Occipital lobe (tissue), 1 donor: ENCODE results near the gene TAPBP. TPM values are rescaled to one million over a fixed set of nuclear protein-coding genes. Genes with fewer than 3 reads are reported as not detected.

Experiments
- total RNA-seq: library from RNA; depleted of rRNA; stranded (reverse); fragments of >200 nt; gene quantifications from one replicate; pipeline ENCODE4 v1.2.3, GENCODE V29; 2014

The TAPBP gene
- total RNA-seq, 1 donor from 2014 or later: 10.5 TPM

Other genes starting within 250 kb of the TAPBP start
- gene HLA-DPA1, start 240.4 kb downstream of the TAPBP start, total RNA-seq: 1.4 TPM
- gene HLA-DPB1, start 238.1 kb downstream of the TAPBP start, total RNA-seq: 1.4 TPM
- 0.94 TPM for gene COL11A2, start 121.6 kb downstream of the TAPBP start, total RNA-seq
- gene RXRB, start 113.4 kb downstream of the TAPBP start, total RNA-seq: 22.6 TPM
- 34.8 TPM for gene SLC39A7, start 113.2 kb downstream of the TAPBP start, total RNA-seq
- 4.5 TPM for gene HSD17B8, start 109.4 kb downstream of the TAPBP start, total RNA-seq
- 20.6 TPM for gene RING1, start 105.6 kb downstream of the TAPBP start, total RNA-seq
- 35.1 TPM for gene VPS52, start 42.2 kb downstream of the TAPBP start, total RNA-seq
- 3,778 TPM for gene RPS18, start 42.0 kb downstream of the TAPBP start, total RNA-seq
- gene B3GALT4, start 37.0 kb downstream of the TAPBP start, total RNA-seq: 12.5 TPM
- 42.6 TPM for gene WDR46, start 24.8 kb downstream of the TAPBP start, total RNA-seq
- gene PFDN6, start 24.5 kb downstream of the TAPBP start, total RNA-seq: 27.0 TPM
- gene RGL2, start 15.1 kb downstream of the TAPBP start, total RNA-seq: 13.7 TPM
- 28.4 TPM for gene ZBTB22, start 3.7 kb upstream of the TAPBP start, total RNA-seq
- 30.1 TPM for gene DAXX, start 8.9 kb upstream of the TAPBP start, total RNA-seq
- gene KIFC1, start 77.7 kb upstream of the TAPBP start, total RNA-seq: 3.6 TPM
- 17.9 TPM for gene PHF1, start 96.9 kb upstream of the TAPBP start, total RNA-seq
- 59.1 TPM for gene CUTA, start 104.0 kb upstream of the TAPBP start, total RNA-seq
- gene SYNGAP1, start 106.0 kb upstream of the TAPBP start, total RNA-seq: 21.5 TPM
- gene ZBTB9, start 140.5 kb upstream of the TAPBP start, total RNA-seq: 9.2 TPM